C4-2B (cell line): Measurements from ENCODE around the gene IL17REL.
"Not testable (repeated sequence)": the region's sequence is repeated elsewhere in the genome, so short reads cannot be mapped to it uniquely, and the experiment has no call there.

Experiments
- H3K27ac ChIP-seq: fragments of 450-650 bp; 2 replicates; pipeline ENCODE4 v1.5.1; 2017
- CTCF ChIP-seq: fragments of 450-650 bp; conservative IDR thresholded peaks from 2 replicates; pipeline ENCODE4 v1.5.1; 2017; ENCODE audit warnings: mild to moderate bottlenecking
- ZFX ChIP-seq: fragments of 450-650 bp; IDR thresholded peaks from 2 replicates; pipeline ENCODE4 v1.6.1; 2017

Gene IL17REL

GRCh38 chr22:49994361-49995040 lies 18.1 kb downstream of the IL17REL start:
- H3K27ac ChIP-seq: no peak overlapping the region
- TF ChIP-seq ZFX: no peak

- H3K27ac ChIP-seq: no peak overlapping the region
- no peak; the same call in 1 of the 2 replicates for TF ChIP-seq CTCF
- no peak for TF ChIP-seq ZFX
Measured at GRCh38 chr22:49993649-49994360, 18.8 kb downstream of the IL17REL start.

GRCh38 chr22:49992921-49993648 lies 19.5 kb downstream of the IL17REL start:
- no peak overlapping the region for H3K27ac ChIP-seq
- TF ChIP-seq ZFX: no peak
- TF ChIP-seq CTCF: peak; percentile 93

- H3K27ac ChIP-seq: no peak overlapping the region
- TF ChIP-seq CTCF (no peak), ZFX (no peak)
Measured at GRCh38 chr22:49991907-49992533, 20.5 kb downstream of the IL17REL start.

- no peak for TF ChIP-seq ZFX
- no peak for TF ChIP-seq CTCF
Measured at GRCh38 chr22:49991167-49991566, 21.4 kb downstream of the IL17REL start.

GRCh38 chr22:49989826-49990225 lies 22.7 kb downstream of the IL17REL start:
- H3K27ac ChIP-seq: not testable (repeated sequence)

More at GRCh38 chr22:49991167-49991566, 21.4 kb downstream of the IL17REL start:
- H3K27ac ChIP-seq: no peak overlapping the region

GRCh38 chr22:49986325-49986724 lies 26.2 kb downstream of the IL17REL start:
- no peak overlapping the region for H3K27ac ChIP-seq
- TF ChIP-seq CTCF (no peak), ZFX (no peak)
